Stimulated activated CD8-positive, alpha-beta memory T cell treated with anti-CD3 and anti-CD28 coated beads, Interleukin-12 subunit alpha, Interleukin-12 subunit beta, amount 100 ng/mL, for 1 hour (primary cell): ENCODE results near the gene APOBEC4.
A peak's percentile ranks its signal among the peaks of the same experiment; 100 is the strongest.

Source experiments
- DNase-seq: peaks from one replicate; pipeline ENCODE4 v3.0.0-alpha.2; 2020; ENCODE audit warnings: low read depth

Gene APOBEC4

GRCh38 chr1:183674886-183675285 is 21.8 kb upstream of the APOBEC4 start:
- DNase-seq: no peak

- no peak for DNase-seq
Measured at GRCh38 chr1:183674339-183674738, 21.2 kb upstream of the APOBEC4 start.

- DNase-seq: no peak
Measured at GRCh38 chr1:183673605-183674323, 20.6 kb upstream of the APOBEC4 start.

- no peak for DNase-seq
Measured at GRCh38 chr1:183670169-183670568, 17.1 kb upstream of the APOBEC4 start.

GRCh38 chr1:183656355-183656754 is 3.2 kb upstream of the APOBEC4 start:
- DNase-seq: no peak

GRCh38 chr1:183655562-183656075 is 2.5 kb upstream of the APOBEC4 start:
- peak; percentile 69 for DNase-seq

GRCh38 chr1:183654706-183655105 is 1.6 kb upstream of the APOBEC4 start:
- no peak for DNase-seq

- DNase-seq: no peak
Measured at GRCh38 chr1:183653876-183654451, 848 bp upstream of the APOBEC4 start.

- no peak for DNase-seq
Measured at GRCh38 chr1:183653462-183653794, 312 bp upstream of the APOBEC4 start.

- DNase-seq: no peak
Measured at GRCh38 chr1:183652107-183652506, 1.0 kb downstream of the APOBEC4 start.

GRCh38 chr1:183651612-183652011 is 1.5 kb downstream of the APOBEC4 start:
- DNase-seq: no peak

- no peak for DNase-seq
Measured at GRCh38 chr1:183648042-183648441, 5.1 kb downstream of the APOBEC4 start.

- no peak for DNase-seq
Measured at GRCh38 chr1:183646776-183647175, 6.3 kb downstream of the APOBEC4 start.

- DNase-seq: no peak
Measured at GRCh38 chr1:183645531-183645930, 7.6 kb downstream of the APOBEC4 start.

GRCh38 chr1:183642166-183642565 is 10.9 kb downstream of the APOBEC4 start:
- DNase-seq: no peak

GRCh38 chr1:183640193-183640592 is 12.9 kb downstream of the APOBEC4 start:
- no peak for DNase-seq

- no peak for DNase-seq
Measured at GRCh38 chr1:183638649-183639387, 14.3 kb downstream of the APOBEC4 start.

GRCh38 chr1:183636783-183637182 is 16.3 kb downstream of the APOBEC4 start:
- no peak for DNase-seq

GRCh38 chr1:183636334-183636682 is 16.8 kb downstream of the APOBEC4 start:
- DNase-seq: no peak

- DNase-seq: peak; percentile 89
Measured at GRCh38 chr1:183635606-183636333, 17.3 kb downstream of the APOBEC4 start, which contains the start of gene ARPC5. ARPC5 (minus strand) TSS chr1:183635783; CDS start chr1:183635659, 124 bp downstream.

- no peak for DNase-seq
Measured at GRCh38 chr1:183635099-183635605, 18.0 kb downstream of the APOBEC4 start.

- no peak for DNase-seq
Measured at GRCh38 chr1:183634429-183635065, 18.6 kb downstream of the APOBEC4 start.
